Measurements from ENCODE around the gene CHCHD6.

Gene CHCHD6

DNA sequence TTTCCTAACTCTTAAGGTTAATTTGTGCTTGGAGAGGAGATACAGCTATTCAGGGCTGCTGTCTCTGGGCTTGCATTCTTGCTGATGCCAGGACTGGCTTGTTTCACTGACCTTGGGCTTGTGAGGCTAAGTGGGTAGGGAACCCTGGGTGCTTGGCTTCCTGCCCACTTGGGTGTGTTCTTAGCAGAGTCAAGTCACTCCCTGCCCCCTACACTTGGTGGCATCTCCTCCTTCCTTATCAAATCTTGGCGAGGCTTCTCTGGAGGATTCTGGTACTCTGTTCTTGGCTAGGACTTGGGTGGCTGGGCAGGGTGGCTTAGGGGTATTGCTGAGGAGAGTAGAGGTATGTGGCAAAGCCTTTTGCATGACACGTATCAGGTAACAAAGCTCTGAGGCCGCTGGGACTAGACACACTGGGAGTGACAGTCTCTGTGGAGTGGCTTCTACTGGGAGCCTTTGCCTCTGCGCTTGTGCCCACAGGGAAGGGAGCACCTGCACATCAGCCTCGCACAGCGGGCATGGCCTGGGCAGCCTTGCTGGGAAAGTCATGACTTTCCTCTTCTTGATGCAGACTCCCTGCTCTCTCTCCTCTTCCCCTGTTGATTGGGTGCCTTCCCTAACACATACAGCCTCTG is 41.8 kb downstream of the CHCHD6 start:
- DNase-seq = no peak

DNA sequence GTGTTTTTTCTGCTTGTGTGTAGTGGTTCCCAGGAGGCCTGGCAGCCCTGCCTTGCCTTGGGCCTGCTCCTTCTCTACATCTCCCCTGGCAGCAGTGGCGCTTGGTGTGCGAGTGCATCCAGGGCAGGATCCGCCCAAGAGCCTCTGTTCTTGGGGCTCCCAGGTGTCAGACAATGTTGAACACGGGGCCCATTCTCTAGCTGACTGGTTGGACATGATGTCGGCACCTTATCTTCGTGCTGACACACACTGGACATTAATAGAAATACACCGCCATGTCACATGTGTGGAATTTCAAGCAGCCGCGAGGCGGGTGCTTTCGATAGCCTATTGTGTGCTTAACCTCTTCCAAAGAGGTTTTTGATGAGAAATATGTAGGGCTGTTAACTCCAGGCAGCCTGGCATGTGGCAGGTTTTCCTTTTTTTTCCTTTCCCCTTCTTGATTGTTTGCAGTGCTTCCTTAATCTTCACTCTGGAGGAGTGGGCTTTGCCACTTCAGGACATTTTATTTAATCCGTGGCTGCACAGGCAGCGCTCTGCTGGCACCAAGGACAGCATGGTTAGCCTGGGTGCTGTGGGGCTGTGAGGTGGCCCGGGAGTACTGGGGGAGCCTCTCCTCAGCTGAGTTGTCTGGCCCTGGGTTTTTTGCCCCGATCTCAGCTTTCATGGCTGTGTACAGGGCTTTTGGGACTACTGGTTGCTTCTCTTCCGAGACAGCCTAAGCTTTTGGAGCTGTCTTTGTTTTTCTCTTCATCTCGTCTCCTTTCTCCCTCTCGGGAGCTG is 42.5 kb downstream of the CHCHD6 start:
- no peak for DNase-seq

GRCh38 chr3:126747768-126748167 is 43.7 kb downstream of the CHCHD6 start:
- DNase-seq = no peak

DNA sequence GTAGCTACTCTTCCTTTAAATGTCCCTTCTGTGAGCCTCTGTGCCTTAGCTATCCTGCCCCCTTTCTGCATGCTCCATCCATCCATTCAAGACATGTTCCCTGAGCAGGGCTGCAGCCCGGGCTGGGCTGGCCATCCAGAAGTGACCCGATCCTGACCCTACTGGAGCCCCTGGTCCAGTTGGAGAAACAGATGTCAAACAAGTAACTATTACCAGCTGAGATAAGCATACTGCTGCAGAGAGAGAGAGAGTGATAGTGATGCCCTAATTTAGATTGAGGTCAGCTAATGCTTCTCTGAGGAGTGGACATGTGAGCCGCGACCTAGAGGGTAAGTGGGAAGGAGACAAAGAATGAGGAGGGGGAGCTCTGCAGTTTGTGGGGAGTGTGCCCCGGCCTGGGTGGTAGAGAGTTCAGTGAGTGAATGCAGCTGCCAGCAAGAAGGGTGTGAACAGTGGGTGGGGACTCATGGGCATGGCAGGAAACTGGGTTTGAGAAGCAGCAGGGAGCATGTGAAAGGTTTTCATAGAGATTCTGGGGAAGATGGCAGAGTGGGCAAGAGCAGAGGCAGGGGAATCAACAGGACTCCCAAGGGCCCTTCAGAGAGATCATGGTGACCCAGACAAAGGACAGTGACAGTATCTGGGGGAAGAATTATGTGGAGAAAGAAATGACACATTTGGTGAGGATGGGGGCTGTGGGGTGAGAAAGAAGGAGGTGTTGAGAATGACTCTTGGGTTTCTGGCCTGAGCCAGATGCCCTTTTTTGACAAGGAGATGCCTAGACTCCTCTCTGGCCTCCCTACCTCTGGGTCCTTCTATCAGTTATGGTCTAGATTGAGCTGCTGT is 44.9 kb downstream of the CHCHD6 start:
- no peak for DNase-seq

DNA sequence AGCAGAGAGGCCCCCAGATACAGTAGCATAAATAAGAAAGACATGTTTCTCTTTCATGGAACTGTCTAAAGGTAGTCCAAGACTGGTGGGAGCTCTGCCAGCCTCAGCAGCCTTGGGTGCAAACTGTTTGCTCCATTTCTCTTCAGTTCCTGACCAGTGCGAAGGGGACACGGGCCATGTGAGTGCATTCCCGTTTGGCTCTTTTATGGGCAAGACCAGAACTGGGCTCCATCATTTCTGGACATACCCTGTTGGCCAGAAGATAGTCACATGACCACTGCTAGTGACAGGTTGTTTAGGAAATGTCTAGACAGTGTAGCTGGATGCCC is 45.5 kb downstream of the CHCHD6 start:
- no peak for DNase-seq

GRCh38 chr3:126749931-126750755 is 46.1 kb downstream of the CHCHD6 start:
- no peak for DNase-seq

GRCh38 chr3:126750756-126751121 is 46.7 kb downstream of the CHCHD6 start:
- DNase-seq = no peak

- DNase-seq = no peak
Measured at GRCh38 chr3:126751611-126752302, 47.7 kb downstream of the CHCHD6 start.

- DNase-seq = peak; percentile 25
Measured at GRCh38 chr3:126752303-126753190, 48.5 kb downstream of the CHCHD6 start.

GRCh38 chr3:126753191-126754160 is 49.4 kb downstream of the CHCHD6 start:
- DNase-seq = no peak

- no peak for DNase-seq
Measured at GRCh38 chr3:126755866-126756265, 51.8 kb downstream of the CHCHD6 start.

DNA sequence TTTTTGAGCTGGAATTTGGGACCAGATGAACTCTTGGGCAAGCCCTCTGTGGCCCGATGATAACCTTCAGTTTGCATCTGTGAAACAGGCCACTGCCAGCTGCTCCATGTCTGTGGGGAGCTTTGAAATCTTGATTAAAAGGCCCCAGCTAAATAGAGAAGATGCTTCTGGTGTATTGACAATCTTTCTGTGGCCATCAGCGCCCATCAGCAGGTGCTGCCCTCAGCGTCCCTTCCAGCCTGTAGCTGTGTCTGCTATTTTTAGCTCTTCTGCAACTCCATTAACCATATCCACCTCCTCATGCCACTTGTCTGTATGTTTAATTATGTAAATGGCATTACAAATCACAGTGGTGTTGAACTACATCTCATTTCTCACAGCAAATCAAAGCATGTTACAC is 54.0 kb downstream of the CHCHD6 start:
- DNase-seq = no peak

GRCh38 chr3:126758882-126759281 is 54.8 kb downstream of the CHCHD6 start:
- no peak for DNase-seq

GRCh38 chr3:126760541-126760940 is 56.5 kb downstream of the CHCHD6 start:
- no peak for DNase-seq

DNA sequence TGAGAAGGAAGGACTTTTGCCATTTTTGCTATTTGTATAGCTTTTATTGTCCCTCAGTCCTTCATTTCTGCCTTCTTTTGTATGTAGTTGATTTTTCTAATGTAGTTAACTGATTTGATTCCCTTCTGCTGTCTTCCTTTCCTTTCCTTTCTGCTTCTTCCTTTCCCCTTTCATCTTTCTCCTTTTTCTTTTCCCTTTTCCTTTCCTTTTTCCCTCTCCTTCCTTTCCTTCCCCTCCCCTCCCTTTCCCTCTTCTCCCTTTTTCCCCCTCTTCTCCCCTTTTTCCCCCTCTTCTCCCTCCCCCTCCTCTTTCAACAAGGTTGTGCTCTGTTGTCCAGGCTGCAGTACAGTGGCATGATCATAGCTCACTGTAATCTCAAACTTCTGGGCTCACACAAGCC is 59.0 kb downstream of the CHCHD6 start:
- no peak for DNase-seq

DNA sequence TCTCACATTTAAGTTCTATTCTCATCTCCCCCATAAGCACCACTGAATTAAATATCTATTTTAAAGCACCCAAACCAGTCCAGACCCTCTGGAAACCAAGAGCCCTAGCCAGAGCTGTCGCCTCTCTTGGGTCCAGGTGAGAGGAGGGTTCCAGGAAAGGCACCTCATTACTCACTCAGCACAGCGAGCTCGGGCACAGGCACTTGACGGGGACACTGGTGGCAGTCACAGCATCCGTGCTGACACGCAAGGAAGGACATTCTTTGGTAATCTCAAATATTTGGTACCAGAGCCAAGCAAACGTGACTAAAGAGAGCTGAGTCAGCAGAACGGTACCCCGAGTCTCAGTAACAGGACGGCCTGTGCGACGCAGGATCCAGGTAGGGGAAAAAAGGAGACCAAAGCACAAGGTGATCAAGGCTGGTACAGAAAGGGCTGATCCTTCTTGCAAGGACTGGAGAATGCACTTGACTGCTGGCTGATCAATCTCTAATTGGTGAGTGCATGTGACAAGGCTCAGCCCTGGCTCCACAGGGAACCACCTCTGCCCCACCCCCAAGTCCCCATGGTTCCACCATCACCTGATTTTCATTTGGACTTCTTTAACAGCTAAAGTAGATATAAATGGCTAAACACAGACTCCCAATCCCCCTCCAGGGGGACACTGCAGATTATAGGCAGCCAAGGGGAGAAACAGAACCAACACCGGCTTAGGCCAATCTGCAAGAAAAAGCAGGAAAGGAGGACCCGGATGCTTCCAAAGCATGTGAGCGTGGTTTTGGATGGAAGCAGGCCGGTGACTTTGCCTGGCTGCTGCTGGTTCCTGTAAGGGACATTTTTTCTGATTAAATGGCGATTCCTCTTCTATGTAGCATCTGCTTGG is 61.4 kb downstream of the CHCHD6 start:
- no peak for DNase-seq

DNA sequence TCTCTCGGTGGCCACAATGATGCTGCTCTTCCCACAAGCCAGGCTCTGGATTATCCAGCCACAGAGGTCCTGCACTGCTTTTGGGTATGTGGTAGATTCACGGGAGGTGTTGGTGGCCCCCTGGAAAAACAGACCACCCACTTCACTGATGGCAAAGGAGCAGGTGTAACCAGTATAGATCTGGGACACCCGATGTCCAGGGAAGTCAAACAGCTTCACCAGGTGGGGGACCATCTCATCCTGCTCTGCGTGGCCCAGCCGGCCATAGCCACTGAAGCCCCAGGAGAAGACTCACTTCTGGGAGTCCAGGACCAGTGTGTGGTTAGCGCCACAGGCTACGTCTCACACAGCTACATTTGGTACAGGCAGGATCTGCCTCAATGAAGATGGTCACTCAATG is 62.6 kb downstream of the CHCHD6 start:
- no peak for DNase-seq

GRCh38 chr3:126768903-126769302 is 64.9 kb downstream of the CHCHD6 start:
- no peak for DNase-seq

GRCh38 chr3:126770096-126770495 is 66.1 kb downstream of the CHCHD6 start:
- DNase-seq = no peak
